ENCODE data around the gene EXOC3L1. TPM values are rescaled to one million over a fixed set of nuclear protein-coding genes. Genes with fewer than 3 reads are reported as not detected.

Gene EXOC3L1
- total RNA-seq, 1 experiment from 2014 or later, result 4.0 TPM

- TF ChIP-seq, protein P1, sequence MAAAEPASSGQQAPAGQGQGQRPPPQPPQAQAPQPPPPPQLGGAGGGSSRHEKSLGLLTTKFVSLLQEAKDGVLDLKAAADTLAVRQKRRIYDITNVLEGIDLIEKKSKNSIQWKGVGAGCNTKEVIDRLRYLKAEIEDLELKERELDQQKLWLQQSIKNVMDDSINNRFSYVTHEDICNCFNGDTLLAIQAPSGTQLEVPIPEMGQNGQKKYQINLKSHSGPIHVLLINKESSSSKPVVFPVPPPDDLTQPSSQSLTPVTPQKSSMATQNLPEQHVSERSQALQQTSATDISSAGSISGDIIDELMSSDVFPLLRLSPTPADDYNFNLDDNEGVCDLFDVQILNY (CRISPR knock-in tag; IDR thresholded peaks at IDR 0.05), result no peak; the same call in 1 of the 2 replicates
- TF ChIP-seq RELA (CRISPR knock-in tag; IDR thresholded peaks at IDR 0.05; ENCODE audit: borderline replicate concordance) (no peak), PRRX2 (CRISPR knock-in tag; IDR thresholded peaks at IDR 0.05) (no peak), CTCF (IDR thresholded peaks at IDR 0.05) (no peak), MYBL2 (CRISPR knock-in tag; IDR thresholded peaks at IDR 0.05) (no peak), ZNF416 (CRISPR knock-in tag; IDR thresholded peaks at IDR 0.05) (no peak), TP53 (CRISPR knock-in tag; IDR thresholded peaks at IDR 0.05) (peak; percentile 19; the same call in 1 of the 2 replicates), PREB (CRISPR knock-in tag; IDR thresholded peaks at IDR 0.05; ENCODE audit: borderline replicate concordance) (0 out of 2 replicates have a peak, but pooled peaks have one; percentile 18), OVOL2 (CRISPR knock-in tag; IDR thresholded peaks at IDR 0.05; ENCODE audit: borderline replicate concordance) (no peak), NR3C1 (CRISPR knock-in tag; conservative IDR thresholded peaks at IDR 0.05; ENCODE audit: low read depth) (no peak), HMGA2 (CRISPR knock-in tag; IDR thresholded peaks at IDR 0.05) (no peak), FOXK1 (CRISPR knock-in tag; IDR thresholded peaks at IDR 0.05) (no peak), NFE2L1 (CRISPR knock-in tag; IDR thresholded peaks at IDR 0.05) (0 out of 2 replicates have a peak, but pooled peaks have one; percentile 44), USF2 (CRISPR knock-in tag; IDR thresholded peaks at IDR 0.05) (peak; percentile 96)
- TF ChIP-seq, protein P2, sequence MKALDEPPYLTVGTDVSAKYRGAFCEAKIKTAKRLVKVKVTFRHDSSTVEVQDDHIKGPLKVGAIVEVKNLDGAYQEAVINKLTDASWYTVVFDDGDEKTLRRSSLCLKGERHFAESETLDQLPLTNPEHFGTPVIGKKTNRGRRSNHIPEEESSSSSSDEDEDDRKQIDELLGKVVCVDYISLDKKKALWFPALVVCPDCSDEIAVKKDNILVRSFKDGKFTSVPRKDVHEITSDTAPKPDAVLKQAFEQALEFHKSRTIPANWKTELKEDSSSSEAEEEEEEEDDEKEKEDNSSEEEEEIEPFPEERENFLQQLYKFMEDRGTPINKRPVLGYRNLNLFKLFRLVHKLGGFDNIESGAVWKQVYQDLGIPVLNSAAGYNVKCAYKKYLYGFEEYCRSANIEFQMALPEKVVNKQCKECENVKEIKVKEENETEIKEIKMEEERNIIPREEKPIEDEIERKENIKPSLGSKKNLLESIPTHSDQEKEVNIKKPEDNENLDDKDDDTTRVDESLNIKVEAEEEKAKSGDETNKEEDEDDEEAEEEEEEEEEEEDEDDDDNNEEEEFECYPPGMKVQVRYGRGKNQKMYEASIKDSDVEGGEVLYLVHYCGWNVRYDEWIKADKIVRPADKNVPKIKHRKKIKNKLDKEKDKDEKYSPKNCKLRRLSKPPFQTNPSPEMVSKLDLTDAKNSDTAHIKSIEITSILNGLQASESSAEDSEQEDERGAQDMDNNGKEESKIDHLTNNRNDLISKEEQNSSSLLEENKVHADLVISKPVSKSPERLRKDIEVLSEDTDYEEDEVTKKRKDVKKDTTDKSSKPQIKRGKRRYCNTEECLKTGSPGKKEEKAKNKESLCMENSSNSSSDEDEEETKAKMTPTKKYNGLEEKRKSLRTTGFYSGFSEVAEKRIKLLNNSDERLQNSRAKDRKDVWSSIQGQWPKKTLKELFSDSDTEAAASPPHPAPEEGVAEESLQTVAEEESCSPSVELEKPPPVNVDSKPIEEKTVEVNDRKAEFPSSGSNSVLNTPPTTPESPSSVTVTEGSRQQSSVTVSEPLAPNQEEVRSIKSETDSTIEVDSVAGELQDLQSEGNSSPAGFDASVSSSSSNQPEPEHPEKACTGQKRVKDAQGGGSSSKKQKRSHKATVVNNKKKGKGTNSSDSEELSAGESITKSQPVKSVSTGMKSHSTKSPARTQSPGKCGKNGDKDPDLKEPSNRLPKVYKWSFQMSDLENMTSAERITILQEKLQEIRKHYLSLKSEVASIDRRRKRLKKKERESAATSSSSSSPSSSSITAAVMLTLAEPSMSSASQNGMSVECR (CRISPR knock-in tag; IDR thresholded peaks at IDR 0.05; ENCODE audit: borderline replicate concordance), result peak; percentile 62; the same call in 1 of the 2 replicates
- TF ChIP-seq, protein P3, sequence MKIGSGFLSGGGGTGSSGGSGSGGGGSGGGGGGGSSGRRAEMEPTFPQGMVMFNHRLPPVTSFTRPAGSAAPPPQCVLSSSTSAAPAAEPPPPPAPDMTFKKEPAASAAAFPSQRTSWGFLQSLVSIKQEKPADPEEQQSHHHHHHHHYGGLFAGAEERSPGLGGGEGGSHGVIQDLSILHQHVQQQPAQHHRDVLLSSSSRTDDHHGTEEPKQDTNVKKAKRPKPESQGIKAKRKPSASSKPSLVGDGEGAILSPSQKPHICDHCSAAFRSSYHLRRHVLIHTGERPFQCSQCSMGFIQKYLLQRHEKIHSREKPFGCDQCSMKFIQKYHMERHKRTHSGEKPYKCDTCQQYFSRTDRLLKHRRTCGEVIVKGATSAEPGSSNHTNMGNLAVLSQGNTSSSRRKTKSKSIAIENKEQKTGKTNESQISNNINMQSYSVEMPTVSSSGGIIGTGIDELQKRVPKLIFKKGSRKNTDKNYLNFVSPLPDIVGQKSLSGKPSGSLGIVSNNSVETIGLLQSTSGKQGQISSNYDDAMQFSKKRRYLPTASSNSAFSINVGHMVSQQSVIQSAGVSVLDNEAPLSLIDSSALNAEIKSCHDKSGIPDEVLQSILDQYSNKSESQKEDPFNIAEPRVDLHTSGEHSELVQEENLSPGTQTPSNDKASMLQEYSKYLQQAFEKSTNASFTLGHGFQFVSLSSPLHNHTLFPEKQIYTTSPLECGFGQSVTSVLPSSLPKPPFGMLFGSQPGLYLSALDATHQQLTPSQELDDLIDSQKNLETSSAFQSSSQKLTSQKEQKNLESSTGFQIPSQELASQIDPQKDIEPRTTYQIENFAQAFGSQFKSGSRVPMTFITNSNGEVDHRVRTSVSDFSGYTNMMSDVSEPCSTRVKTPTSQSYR (CRISPR knock-in tag; IDR thresholded peaks at IDR 0.05), result no peak; the same call in 1 of the 2 replicates
- TF ChIP-seq, protein P4, sequence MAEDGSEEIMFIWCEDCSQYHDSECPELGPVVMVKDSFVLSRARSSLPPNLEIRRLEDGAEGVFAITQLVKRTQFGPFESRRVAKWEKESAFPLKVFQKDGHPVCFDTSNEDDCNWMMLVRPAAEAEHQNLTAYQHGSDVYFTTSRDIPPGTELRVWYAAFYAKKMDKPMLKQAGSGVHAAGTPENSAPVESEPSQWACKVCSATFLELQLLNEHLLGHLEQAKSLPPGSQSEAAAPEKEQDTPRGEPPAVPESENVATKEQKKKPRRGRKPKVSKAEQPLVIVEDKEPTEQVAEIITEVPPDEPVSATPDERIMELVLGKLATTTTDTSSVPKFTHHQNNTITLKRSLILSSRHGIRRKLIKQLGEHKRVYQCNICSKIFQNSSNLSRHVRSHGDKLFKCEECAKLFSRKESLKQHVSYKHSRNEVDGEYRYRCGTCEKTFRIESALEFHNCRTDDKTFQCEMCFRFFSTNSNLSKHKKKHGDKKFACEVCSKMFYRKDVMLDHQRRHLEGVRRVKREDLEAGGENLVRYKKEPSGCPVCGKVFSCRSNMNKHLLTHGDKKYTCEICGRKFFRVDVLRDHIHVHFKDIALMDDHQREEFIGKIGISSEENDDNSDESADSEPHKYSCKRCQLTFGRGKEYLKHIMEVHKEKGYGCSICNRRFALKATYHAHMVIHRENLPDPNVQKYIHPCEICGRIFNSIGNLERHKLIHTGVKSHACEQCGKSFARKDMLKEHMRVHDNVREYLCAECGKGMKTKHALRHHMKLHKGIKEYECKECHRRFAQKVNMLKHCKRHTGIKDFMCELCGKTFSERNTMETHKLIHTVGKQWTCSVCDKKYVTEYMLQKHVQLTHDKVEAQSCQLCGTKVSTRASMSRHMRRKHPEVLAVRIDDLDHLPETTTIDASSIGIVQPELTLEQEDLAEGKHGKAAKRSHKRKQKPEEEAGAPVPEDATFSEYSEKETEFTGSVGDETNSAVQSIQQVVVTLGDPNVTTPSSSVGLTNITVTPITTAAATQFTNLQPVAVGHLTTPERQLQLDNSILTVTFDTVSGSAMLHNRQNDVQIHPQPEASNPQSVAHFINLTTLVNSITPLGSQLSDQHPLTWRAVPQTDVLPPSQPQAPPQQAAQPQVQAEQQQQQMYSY (CRISPR knock-in tag; IDR thresholded peaks at IDR 0.05), result no peak
- TF ChIP-seq, protein P5, sequence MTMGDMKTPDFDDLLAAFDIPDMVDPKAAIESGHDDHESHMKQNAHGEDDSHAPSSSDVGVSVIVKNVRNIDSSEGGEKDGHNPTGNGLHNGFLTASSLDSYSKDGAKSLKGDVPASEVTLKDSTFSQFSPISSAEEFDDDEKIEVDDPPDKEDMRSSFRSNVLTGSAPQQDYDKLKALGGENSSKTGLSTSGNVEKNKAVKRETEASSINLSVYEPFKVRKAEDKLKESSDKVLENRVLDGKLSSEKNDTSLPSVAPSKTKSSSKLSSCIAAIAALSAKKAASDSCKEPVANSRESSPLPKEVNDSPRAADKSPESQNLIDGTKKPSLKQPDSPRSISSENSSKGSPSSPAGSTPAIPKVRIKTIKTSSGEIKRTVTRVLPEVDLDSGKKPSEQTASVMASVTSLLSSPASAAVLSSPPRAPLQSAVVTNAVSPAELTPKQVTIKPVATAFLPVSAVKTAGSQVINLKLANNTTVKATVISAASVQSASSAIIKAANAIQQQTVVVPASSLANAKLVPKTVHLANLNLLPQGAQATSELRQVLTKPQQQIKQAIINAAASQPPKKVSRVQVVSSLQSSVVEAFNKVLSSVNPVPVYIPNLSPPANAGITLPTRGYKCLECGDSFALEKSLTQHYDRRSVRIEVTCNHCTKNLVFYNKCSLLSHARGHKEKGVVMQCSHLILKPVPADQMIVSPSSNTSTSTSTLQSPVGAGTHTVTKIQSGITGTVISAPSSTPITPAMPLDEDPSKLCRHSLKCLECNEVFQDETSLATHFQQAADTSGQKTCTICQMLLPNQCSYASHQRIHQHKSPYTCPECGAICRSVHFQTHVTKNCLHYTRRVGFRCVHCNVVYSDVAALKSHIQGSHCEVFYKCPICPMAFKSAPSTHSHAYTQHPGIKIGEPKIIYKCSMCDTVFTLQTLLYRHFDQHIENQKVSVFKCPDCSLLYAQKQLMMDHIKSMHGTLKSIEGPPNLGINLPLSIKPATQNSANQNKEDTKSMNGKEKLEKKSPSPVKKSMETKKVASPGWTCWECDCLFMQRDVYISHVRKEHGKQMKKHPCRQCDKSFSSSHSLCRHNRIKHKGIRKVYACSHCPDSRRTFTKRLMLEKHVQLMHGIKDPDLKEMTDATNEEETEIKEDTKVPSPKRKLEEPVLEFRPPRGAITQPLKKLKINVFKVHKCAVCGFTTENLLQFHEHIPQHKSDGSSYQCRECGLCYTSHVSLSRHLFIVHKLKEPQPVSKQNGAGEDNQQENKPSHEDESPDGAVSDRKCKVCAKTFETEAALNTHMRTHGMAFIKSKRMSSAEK (CRISPR knock-in tag; IDR thresholded peaks at IDR 0.05; ENCODE audit: borderline replicate concordance), result no peak
These were observed 39.0 kb downstream of the EXOC3L1 start, which contains the start of gene B3GNT9 (continued) for GRCh38 chr16:67150833-67151396.
